HepG2 (cell line): ENCODE results near the gene TYMP. TPM values are rescaled to one million over a fixed set of nuclear protein-coding genes. Genes with fewer than 3 reads are reported as not detected.

Experiments used
- CBX1 ChIP-seq: IDR thresholded peaks from one replicate; pipeline ENCODE4 v1.6.1; 2016; ENCODE audit warnings: antibody characterized with exemption, low read depth
- CREB1 ChIP-seq, 2 experiments: fragments of 450-650 bp in 1 of 2; IDR thresholded peaks; 2 replicates each; pipeline ENCODE4 v1.6.1; 2016 to 2017; ENCODE audit warnings: control low read depth in 1 of 2, mild to moderate bottlenecking in 1 of 2, missing compliant biosample characterization in 1 of 2, missing genetic modification characterization in 1 of 2
- ELK4 ChIP-seq: sonication (generic); formaldehyde crosslinking; IDR thresholded peaks from 2 replicates; pipeline ENCODE4 v1.9.0; 2021; ENCODE audit warnings: missing genetic modification reagents, borderline replicate concordance
- ISL2 ChIP-seq: sonication (generic); formaldehyde crosslinking; IDR thresholded peaks from 2 replicates; pipeline ENCODE4 v1.5.0; 2020; ENCODE audit warnings: missing genetic modification reagents
- KLF6 ChIP-seq: IDR thresholded peaks from 2 replicates; pipeline ENCODE4 v1.8.0; 2016; ENCODE audit warnings: missing biosample characterization, missing genetic modification reagents
- MAFK ChIP-seq, 2 experiments: IDR thresholded peaks in 1 of 2; conservative IDR thresholded peaks in 1 of 2; 2 replicates each; pipeline ENCODE4 v1.6.1; 2011; ENCODE audit warnings: improper control_type of control experiment in 2 of 2, low read length in 2 of 2
- NR2F2 ChIP-seq: IDR thresholded peaks from 2 replicates; pipeline ENCODE4 v1.6.1; 2012; ENCODE audit warnings: low read depth, inconsistent platforms, borderline replicate concordance
- SIX4 ChIP-seq: sonication (generic); formaldehyde crosslinking; IDR thresholded peaks from 2 replicates; pipeline ENCODE4 v1.4.0; 2020; ENCODE audit warnings: missing genetic modification reagents
- SMYD3 ChIP-seq: sonication (generic); formaldehyde crosslinking; IDR thresholded peaks from 2 replicates; pipeline ENCODE4 v1.8.1; 2023; ENCODE audit warnings: mild to moderate bottlenecking, missing genetic modification reagents
- SSRP1 ChIP-seq: IDR thresholded peaks from 2 replicates; pipeline ENCODE4 v1.6.1; 2016; ENCODE audit warnings: control low read depth
- THAP9 ChIP-seq: sonication (generic); formaldehyde crosslinking; IDR thresholded peaks from 2 replicates; pipeline ENCODE4; 2020; ENCODE audit warnings: missing genetic modification reagents, mild to moderate bottlenecking, borderline replicate concordance
- TOPORS ChIP-seq: sonication (generic); formaldehyde crosslinking; IDR thresholded peaks from 2 replicates; pipeline ENCODE4 v1.8.0; 2023; ENCODE audit warnings: mild to moderate bottlenecking, missing genetic modification reagents
- ZBTB44 ChIP-seq: sonication (generic); formaldehyde crosslinking; IDR thresholded peaks from 2 replicates; pipeline ENCODE4 v1.4.0; 2020; ENCODE audit warnings: missing genetic modification reagents
- ZBTB49 ChIP-seq: sonication (generic); formaldehyde crosslinking; IDR thresholded peaks from 2 replicates; pipeline ENCODE4 v1.4.0; 2020; ENCODE audit warnings: missing genetic modification reagents, borderline replicate concordance
- ZNF121 ChIP-seq: sonication (generic); formaldehyde crosslinking; IDR thresholded peaks from 2 replicates; pipeline ENCODE4 v1.5.0; 2020; ENCODE audit warnings: mild to moderate bottlenecking, missing genetic modification reagents
- ZNF260 ChIP-seq: sonication (generic); formaldehyde crosslinking; IDR thresholded peaks from 2 replicates; pipeline ENCODE4 v1.4.0; 2020; ENCODE audit warnings: missing genetic modification reagents, low read depth, mild to moderate bottlenecking, borderline replicate concordance
- ZNF263 ChIP-seq: sonication (generic); formaldehyde crosslinking; IDR thresholded peaks from 2 replicates; pipeline ENCODE4 v1.4.0; 2020; ENCODE audit warnings: missing genetic modification reagents
- ZNF292 ChIP-seq: sonication (generic); formaldehyde crosslinking; IDR thresholded peaks from 2 replicates; pipeline ENCODE4 v1.8.1; 2022; ENCODE audit warnings: mild to moderate bottlenecking, low read depth, missing genetic modification reagents, borderline replicate concordance
- ZNF317 ChIP-seq: sonication (generic); formaldehyde crosslinking; IDR thresholded peaks from 2 replicates; pipeline ENCODE4 v1.5.0; 2020; ENCODE audit warnings: mild to moderate bottlenecking, missing genetic modification reagents
- ZNF329 ChIP-seq: sonication (generic); formaldehyde crosslinking; IDR thresholded peaks from 2 replicates; pipeline ENCODE4 v1.9.0; 2021; ENCODE audit warnings: low read depth, mild to moderate bottlenecking, missing genetic modification reagents
- ZNF343 ChIP-seq: sonication (generic); formaldehyde crosslinking; IDR thresholded peaks from 2 replicates; pipeline ENCODE4 v1.4.0; 2020; ENCODE audit warnings: mild to moderate bottlenecking, missing genetic modification reagents
- ZSCAN21 ChIP-seq: sonication (generic); formaldehyde crosslinking; IDR thresholded peaks from 2 replicates; pipeline ENCODE4 v1.8.0; 2022; ENCODE audit warnings: mild to moderate bottlenecking, missing genetic modification reagents, moderate library complexity, borderline replicate concordance
- polyA plus RNA-seq, 8 experiments: library from polyadenylated mRNA; depleted of rRNA in 3 of 8; stranded (reverse) in 7 of 8; unstranded in 1 of 8; fragments of >200 nt; fragmentation: Illumina TruSeq in 4 of 8; extraction: Trizol in 4 of 8; gene quantifications; 2 replicates each; pipeline versions ENCODE4 v1.2.1 to v1.2.3, GENCODE V29; 2011 to 2016; ENCODE audit warnings: low read depth in 4 of 8, missing spikeins in 1 of 8, mixed read lengths in 1 of 8; ENCODE audit not compliant: insufficient read depth in 1 of 8
- total RNA-seq, 5 experiments: library from RNA; depleted of rRNA; stranded (reverse); fragments of >200 nt; fragmentation: Illumina TruSeq; extraction: Trizol; gene quantifications; 2 replicates each; pipeline ENCODE4 v1.2.3, GENCODE V29; 2016; ENCODE audit warnings: low read depth in 1 of 5

TYMP gene
- total and polyA plus RNA-seq, 2 of the 13 experiments (the other 11 are each of a cell fraction or from before 2014, with no cell fraction given): 3.9 to 4.3 TPM

GRCh38 chr22:50525104-50525857 lies 4.5 kb downstream of the TYMP start, which contains the start of gene SCO2 (continued):
- no peak; the same call in 1 of the 2 replicates for TF ChIP-seq ZNF260 (CRISPR knock-in tag)
- peak; percentile 91 for TF ChIP-seq THAP9 (CRISPR knock-in tag)
- TF ChIP-seq ELK4: no peak
- no peak for TF ChIP-seq ZNF292
- peak; percentile 84 for TF ChIP-seq ZNF343 (CRISPR knock-in tag)
- TF ChIP-seq ZNF121 (CRISPR knock-in tag): no peak; the same call in 1 of the 2 replicates
- peak; percentile 80; the same call in 1 of the 2 replicates for TF ChIP-seq ZSCAN21 (CRISPR knock-in tag)
- no peak for TF ChIP-seq ZNF329 (CRISPR knock-in tag)
- 0 out of 2 replicates have a peak, but pooled peaks have one; percentile 38 for TF ChIP-seq CREB1 (IDR thresholded peaks at IDR 0.05)
- TF ChIP-seq CREB1 (CRISPR knock-in tag; IDR thresholded peaks at IDR 0.05): no peak
- no peak for TF ChIP-seq SSRP1
- TF ChIP-seq KLF6 (CRISPR knock-in tag): peak; percentile 61
- TF ChIP-seq SIX4 (CRISPR knock-in tag): no peak
- no peak for TF ChIP-seq ZBTB49 (CRISPR knock-in tag)
- TF ChIP-seq ZNF317: no peak
- no peak for TF ChIP-seq SMYD3 (CRISPR knock-in tag)
- peak; percentile 4; the same call in 1 of the 2 replicates for TF ChIP-seq NR2F2
- 0 out of 2 replicates have a peak, but pooled peaks have one; percentile 23 for TF ChIP-seq ISL2 (CRISPR knock-in tag)
- TF ChIP-seq TOPORS (CRISPR knock-in tag): peak; percentile 49; the same call in 1 of the 2 replicates
- no peak for TF ChIP-seq ZBTB44 (CRISPR knock-in tag)
- TF ChIP-seq ZNF263: no peak; the same call in 1 of the 2 replicates
- TF ChIP-seq CBX1: no peak
- peak; percentile 40 to 76; a peak in 3 of 4 replicates for TF ChIP-seq MAFK (conservative IDR thresholded peaks at IDR 0.05 in 1 of 2, IDR thresholded peaks at IDR 0.05 in 1 of 2; ENCODE audit: low read length in 2 of 2)
